PC-3 (cell line): ENCODE measurements around the gene OR2A14. TPM values are rescaled to one million over a fixed set of nuclear protein-coding genes. Genes with fewer than 3 reads are reported as not detected.

ENCODE experiments used
- ATAC-seq: fragments of 200-7000 bp; cut with Tn5 transposase; 2 replicates; pipeline ENCODE4 v1.9.1; 2020; ENCODE audit warnings: mild to moderate bottlenecking, moderate library complexity
- BruUV-seq: library from RNA; stranded (reverse); fragments of 400-500 nt; replicated peaks from 2 replicates; lab custom pipeline; 2021; lab: Mats Ljungman, UMichigan
- CTCF ChIA-PET: fragments of 300-600 bp; sonication (Branson Sonifier 250); formaldehyde crosslinking; loops from one replicate; lab custom pipeline; 2022; ENCODE audit warnings: antibody characterized with exemption; lab: Charles Lee
- POLR2A ChIA-PET: fragments of 300-600 bp; sonication (Branson Sonifier 250); formaldehyde crosslinking; loops from one replicate; lab custom pipeline; 2022; ENCODE audit warnings: antibody characterized with exemption; ENCODE audit not compliant: unreplicated experiment; lab: Charles Lee
- DNase-seq: peaks from one replicate; pipeline ENCODE4 v3.0.0-alpha.2; 2015
- H2AFZ ChIP-seq: fragments of 300-600 bp; sonication (generic); 2 replicates; pipeline ENCODE4 v1.6.0; 2016; ENCODE audit warnings: antibody characterized with exemption, low read length
- H3F3A ChIP-seq: fragments of 300-600 bp; sonication (generic); one replicate; pipeline ENCODE4 v1.6.0; 2017; ENCODE audit warnings: antibody characterized with exemption, low read length, control low read depth, mild to moderate bottlenecking; ENCODE audit not compliant: unreplicated experiment
- H3K27ac ChIP-seq: fragments of 300-600 bp; sonication (generic); 2 replicates; pipeline ENCODE4 v1.5.1; 2016; ENCODE audit warnings: mild to moderate bottlenecking, low read length
- H3K27me3 ChIP-seq: fragments of 300-600 bp; sonication (generic); 2 replicates; pipeline ENCODE4 v1.6.1; 2016; ENCODE audit warnings: low read length, mixed read lengths
- H3K36me3 ChIP-seq: fragments of 300-600 bp; sonication (generic); 2 replicates; pipeline ENCODE4 v1.6.1; 2016; ENCODE audit warnings: low read depth, mixed run types, low read length, mixed read lengths
- H3K4me1 ChIP-seq: fragments of 300-600 bp; sonication (generic); 2 replicates; pipeline ENCODE4 v1.5.1; 2016; ENCODE audit warnings: low read length; ENCODE audit not compliant: insufficient read depth
- H3K4me2 ChIP-seq: fragments of 300-600 bp; sonication (generic); 2 replicates; pipeline ENCODE4 v1.6.0; 2016; ENCODE audit warnings: low read length
- H3K4me3 ChIP-seq: fragments of 300-600 bp; sonication (generic); 2 replicates; pipeline ENCODE4 v1.5.1; 2016; ENCODE audit warnings: mild to moderate bottlenecking, low read length, mixed read lengths
- H3K79me2 ChIP-seq: fragments of 300-600 bp; sonication (generic); 2 replicates; pipeline ENCODE4 v1.6.1; 2017; ENCODE audit warnings: low read length, mixed read lengths
- H3K9ac ChIP-seq: fragments of 300-600 bp; sonication (generic); 2 replicates; pipeline ENCODE4 v1.6.0; 2016; ENCODE audit warnings: mild to moderate bottlenecking, low read length
- H3K9me2 ChIP-seq: fragments of 300-600 bp; sonication (generic); replicated peaks from 2 replicates; pipeline ENCODE4 v1.6.1; 2016; ENCODE audit warnings: mixed run types, low read length, mixed read lengths
- H3K9me3 ChIP-seq: fragments of 300-600 bp; sonication (generic); 2 replicates; pipeline ENCODE4 v1.6.1; 2016; ENCODE audit warnings: low read length, mixed read lengths
- H4K20me1 ChIP-seq: fragments of 300-600 bp; sonication (generic); 2 replicates; pipeline ENCODE4 v1.6.1; 2016; ENCODE audit warnings: low read length, mixed read lengths
- CTCF ChIP-seq: fragments of 300-600 bp; sonication (generic); conservative IDR thresholded peaks from 2 replicates; pipeline ENCODE4 v1.5.1; 2017; ENCODE audit warnings: antibody characterized with exemption, low read depth, mild to moderate bottlenecking, low read length
- EZH2 ChIP-seq: fragments of 300-600 bp; sonication (generic); IDR thresholded peaks from one replicate; pipeline ENCODE4 v1.6.1; 2017; ENCODE audit warnings: antibody characterized with exemption, mild to moderate bottlenecking, low read length; ENCODE audit not compliant: unreplicated experiment
- EZH2phosphoT487 ChIP-seq: fragments of 300-600 bp; sonication (generic); IDR thresholded peaks from 2 replicates; pipeline ENCODE4 v1.6.1; 2018; ENCODE audit warnings: mild to moderate bottlenecking, antibody characterized with exemption, low read length, borderline replicate concordance
- intact Hi-C: fragments of 100-400 bp; cut with micrococcal nuclease; formaldehyde crosslinking; loops from 2 replicates; pipeline ENCODE4 v1.9.0; 2023
- total RNA-seq: library from RNA; depleted of rRNA; stranded (reverse); fragments of >200 nt; gene quantifications from 2 replicates; pipeline ENCODE4 v1.2.3, GENCODE V29; 2014

OR2A14 gene
- total RNA-seq, 1 experiment from 2014 or later = not detected

GRCh38 chr7:144105211-144105610, 17.8 kb upstream of the OR2A14 start:
- Histone ChIP-seq H3K27ac (no peak overlapping the region), H2AFZ (no peak overlapping the region), H3K36me3 (no peaks in the 10 kb centered on the region), H3K4me3 (no peak overlapping the region), H3K9me2 (no peaks in the 10 kb centered on the region), H3K4me1 (no peaks in the 10 kb centered on the region), H3K9ac (no peak overlapping the region), H3K9me3 (no peaks in the 10 kb centered on the region), H3F3A (no peaks in the 10 kb centered on the region), H4K20me1 (no peaks in the 10 kb centered on the region), H3K4me2 (no peak overlapping the region), H3K79me2 (no peaks in the 10 kb centered on the region), H3K27me3 (peaks cover 21% of the 10 kb centered on the region; the same call in 1 of the 2 replicates)
- ChIA-PET CTCF (no interaction called here), POLR2A (interaction anchor here (0.7 kb wide), 1 partner anchor 30 kb away, joined by 4 read pairs; no protein-coding TSS in a partner anchor)
- no TSS peak for BruUV-seq
- intact Hi-C loops = no loop called here
- ATAC-seq (no peak), DNase-seq (no peak)
- no peak for TF ChIP-seq EZH2phosphoT487
- TF ChIP-seq CTCF = no peak
- no peak for TF ChIP-seq EZH2

GRCh38 chr7:144109283-144109682, 13.7 kb upstream of the OR2A14 start, which contains the start of gene OR2A2:
OR2A2 (plus strand) TSS chr7:144109583; CDS start chr7:144109583, 0 bp downstream.
- Histone ChIP-seq H3K79me2 (no peaks in the 10 kb centered on the region), H3K27ac (no peak within 1 kb of the TSS), H3K9ac (no peak within 1 kb of the TSS), H3K4me2 (no peak within 1 kb of the TSS), H3K9me2 (no peaks in the 10 kb centered on the region), H3K36me3 (no peaks in the 10 kb centered on the region), H3K27me3 (peaks cover 4% of the 10 kb centered on the region; the same call in 1 of the 2 replicates), H3K4me3 (no peak within 1 kb of the TSS), H2AFZ (no peak within 1 kb of the TSS), H3K9me3 (no peaks in the 10 kb centered on the region), H3F3A (no peaks in the 10 kb centered on the region), H3K4me1 (no peaks in the 10 kb centered on the region), H4K20me1 (no peaks in the 10 kb centered on the region)
- BruUV-seq = no TSS peak
- DNase-seq (no peak), ATAC-seq (no peak)
- CTCF ChIA-PET = no interaction called here
- POLR2A ChIA-PET = no interaction called here
- TF ChIP-seq EZH2 (no peak), CTCF (no peak), EZH2phosphoT487 (no peak)
- intact Hi-C loops = no loop called here

GRCh38 chr7:144110272-144110671, 12.7 kb upstream of the OR2A14 start:
- H3K27ac ChIP-seq = no peak overlapping the region
- BruUV-seq = no TSS peak
- ATAC-seq = no peak
- no peak overlapping the region for H3K9ac ChIP-seq
- no peaks in the 10 kb centered on the region for H3K9me2 ChIP-seq
- no peaks in the 10 kb centered on the region for H3K9me3 ChIP-seq
- H3K27me3 ChIP-seq = peaks cover 3% of the 10 kb centered on the region
- no peaks in the 10 kb centered on the region for H3K36me3 ChIP-seq
- H3F3A ChIP-seq = no peaks in the 10 kb centered on the region
- no peak overlapping the region for H3K4me3 ChIP-seq
- intact Hi-C loops = no loop called here
- H3K4me2 ChIP-seq = no peak overlapping the region
- H4K20me1 ChIP-seq = no peaks in the 10 kb centered on the region
- no peaks in the 10 kb centered on the region for H3K79me2 ChIP-seq
- no peak for DNase-seq
- no peak for TF ChIP-seq CTCF
- no peak overlapping the region for H2AFZ ChIP-seq
- POLR2A ChIA-PET = no interaction called here
- CTCF ChIA-PET = no interaction called here
- no peaks in the 10 kb centered on the region for H3K4me1 ChIP-seq
